SH-SY5Y (cell line): Measurements from ENCODE around the gene FAM131C.

Experiments used
- GATA2 ChIP-seq: IDR thresholded peaks from 2 replicates; pipeline ENCODE4 v1.6.1; 2011; ENCODE audit warnings: mild to moderate bottlenecking, low read depth, low read length
- GATA3 ChIP-seq: IDR thresholded peaks from 2 replicates; pipeline ENCODE4 v1.6.1; 2011; ENCODE audit warnings: low read depth, mild to moderate bottlenecking, low read length, moderate library complexity

DNA sequence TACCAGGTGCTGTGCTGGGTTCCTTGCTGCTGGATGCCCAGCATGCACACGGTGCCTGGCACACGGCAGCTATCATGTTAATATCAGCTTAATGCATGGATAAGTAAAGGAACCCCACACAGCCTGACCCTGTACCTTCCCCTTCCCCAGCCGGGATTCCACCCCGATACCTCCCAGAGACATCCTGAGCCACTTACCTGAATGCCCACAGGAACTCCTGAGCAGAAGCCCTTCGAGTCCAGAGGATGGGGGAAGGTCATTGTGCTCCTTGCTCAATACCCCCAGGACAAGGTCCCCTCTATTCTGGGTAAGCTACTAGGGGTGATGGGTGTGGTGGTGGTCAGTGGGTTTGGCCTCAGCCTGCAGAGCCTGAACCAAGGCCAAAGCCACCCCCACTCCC, 1.4 kb downstream of the FAM131C start:
- no peak for TF ChIP-seq GATA3
- TF ChIP-seq GATA2 = no peak
